HEK293 (cell line): ENCODE results near the gene APLP2.

Experiments used
- BCL11B ChIP-seq: fragments of 450-650 bp; formaldehyde crosslinking; IDR thresholded peaks from 2 replicates; pipeline ENCODE4 v1.5.1; 2016; ENCODE audit warnings: low read depth, missing biosample characterization, missing genetic modification characterization
- GFI1B ChIP-seq: fragments of 450-650 bp; formaldehyde crosslinking; IDR thresholded peaks from 2 replicates; pipeline ENCODE4 v1.5.1; 2016; ENCODE audit warnings: missing biosample characterization, missing genetic modification characterization
- RBAK ChIP-seq: fragments of 450-650 bp; formaldehyde crosslinking; IDR thresholded peaks from 2 replicates; pipeline ENCODE4 v1.5.1; 2016; ENCODE audit warnings: missing biosample characterization, missing genetic modification characterization
- TCF7L2 ChIP-seq: IDR thresholded peaks from 2 replicates; pipeline ENCODE4 v1.6.1; 2011; ENCODE audit warnings: low read depth, mild to moderate bottlenecking, inconsistent platforms, low read length, moderate library complexity, borderline replicate concordance
- ZBTB20 ChIP-seq: fragments of 450-650 bp; formaldehyde crosslinking; IDR thresholded peaks from 2 replicates; pipeline ENCODE4 v1.5.1; 2016; ENCODE audit warnings: missing biosample characterization, missing genetic modification characterization
- ZIC2 ChIP-seq: fragments of 450-650 bp; formaldehyde crosslinking; IDR thresholded peaks from 2 replicates; pipeline ENCODE4 v1.5.1; 2016; ENCODE audit warnings: missing biosample characterization, missing genetic modification characterization
- ZNF174 ChIP-seq: fragments of 450-650 bp; formaldehyde crosslinking; IDR thresholded peaks from 2 replicates; pipeline ENCODE4 v1.5.0; 2017; ENCODE audit warnings: missing biosample characterization, mild to moderate bottlenecking, missing genetic modification characterization
- ZNF335 ChIP-seq: fragments of 450-650 bp; formaldehyde crosslinking; conservative IDR thresholded peaks from 2 replicates; pipeline ENCODE4 v1.5.1; 2016; ENCODE audit warnings: missing biosample characterization, missing genetic modification characterization
- ZNF629 ChIP-seq: fragments of 450-650 bp; formaldehyde crosslinking; IDR thresholded peaks from 2 replicates; pipeline ENCODE4 v1.5.1; 2017; ENCODE audit warnings: missing biosample characterization, missing genetic modification characterization
- ZNF704 ChIP-seq: fragments of 450-650 bp; formaldehyde crosslinking; IDR thresholded peaks from 2 replicates; pipeline ENCODE4 v1.5.1; 2016; ENCODE audit warnings: missing biosample characterization, missing genetic modification characterization
- ZNF830 ChIP-seq: fragments of 450-650 bp; IDR thresholded peaks from 2 replicates; pipeline ENCODE4 v1.5.0; 2018; ENCODE audit warnings: missing biosample characterization, missing genetic modification characterization, low read depth, mild to moderate bottlenecking, moderate library complexity
- ZSCAN30 ChIP-seq: fragments of 450-650 bp; IDR thresholded peaks from 2 replicates; pipeline ENCODE4 v1.5.1; 2018; ENCODE audit warnings: missing biosample characterization, mild to moderate bottlenecking, missing genetic modification characterization, moderate library complexity
- TF ChIP-seq, protein P1 (sequence below): fragments of 450-650 bp; formaldehyde crosslinking; IDR thresholded peaks from 2 replicates; pipeline ENCODE4 v1.5.1; 2016; ENCODE audit warnings: missing biosample characterization, missing genetic modification characterization
- TF ChIP-seq, protein P2 (sequence below): fragments of 450-650 bp; formaldehyde crosslinking; IDR thresholded peaks from 2 replicates; pipeline ENCODE4 v1.5.1; 2016; ENCODE audit warnings: missing biosample characterization, missing genetic modification characterization

DNA sequence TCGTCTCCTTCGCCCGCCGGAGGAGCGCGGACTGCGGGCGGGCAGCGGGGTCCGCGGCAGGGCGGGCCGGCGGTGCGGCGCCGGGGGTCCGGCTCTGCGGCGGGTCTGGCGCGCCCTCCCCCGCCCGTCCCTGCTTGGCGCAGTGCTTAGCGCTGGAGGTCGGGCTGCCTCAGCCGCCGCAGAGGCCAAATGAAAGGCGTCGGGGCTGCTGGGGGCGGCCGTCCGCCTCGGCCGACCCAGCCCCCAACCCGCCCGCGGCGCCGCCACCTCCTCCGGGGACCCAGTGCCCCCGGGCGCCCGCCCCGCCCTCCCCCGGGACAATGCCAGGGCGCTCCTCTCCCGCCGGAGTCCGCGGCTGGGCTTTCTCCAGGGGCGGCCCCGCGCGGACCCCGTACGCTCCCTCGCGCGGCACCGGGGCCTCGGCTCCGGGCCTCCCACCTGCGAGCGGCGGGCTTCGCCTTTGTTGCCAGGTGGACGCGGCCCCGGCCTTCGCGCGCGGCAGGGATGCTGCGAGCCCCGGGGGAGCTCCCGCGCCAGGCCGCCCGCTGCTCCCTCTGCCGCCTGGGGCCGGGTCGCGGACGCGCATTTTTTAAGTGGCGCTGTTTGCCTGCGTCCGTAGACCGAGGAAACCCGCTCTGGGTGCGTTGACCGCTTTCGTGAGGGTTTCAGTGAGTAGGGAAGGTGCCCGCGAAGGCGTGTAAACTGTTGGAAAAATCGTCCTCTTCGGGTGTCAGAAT is 583 bp downstream of the APLP2 start:
- TF ChIP-seq, protein P1, sequence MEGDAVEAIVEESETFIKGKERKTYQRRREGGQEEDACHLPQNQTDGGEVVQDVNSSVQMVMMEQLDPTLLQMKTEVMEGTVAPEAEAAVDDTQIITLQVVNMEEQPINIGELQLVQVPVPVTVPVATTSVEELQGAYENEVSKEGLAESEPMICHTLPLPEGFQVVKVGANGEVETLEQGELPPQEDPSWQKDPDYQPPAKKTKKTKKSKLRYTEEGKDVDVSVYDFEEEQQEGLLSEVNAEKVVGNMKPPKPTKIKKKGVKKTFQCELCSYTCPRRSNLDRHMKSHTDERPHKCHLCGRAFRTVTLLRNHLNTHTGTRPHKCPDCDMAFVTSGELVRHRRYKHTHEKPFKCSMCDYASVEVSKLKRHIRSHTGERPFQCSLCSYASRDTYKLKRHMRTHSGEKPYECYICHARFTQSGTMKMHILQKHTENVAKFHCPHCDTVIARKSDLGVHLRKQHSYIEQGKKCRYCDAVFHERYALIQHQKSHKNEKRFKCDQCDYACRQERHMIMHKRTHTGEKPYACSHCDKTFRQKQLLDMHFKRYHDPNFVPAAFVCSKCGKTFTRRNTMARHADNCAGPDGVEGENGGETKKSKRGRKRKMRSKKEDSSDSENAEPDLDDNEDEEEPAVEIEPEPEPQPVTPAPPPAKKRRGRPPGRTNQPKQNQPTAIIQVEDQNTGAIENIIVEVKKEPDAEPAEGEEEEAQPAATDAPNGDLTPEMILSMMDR (tag by site-specific recombination) = peak; percentile 31; the same call in 1 of the 2 replicates
- TF ChIP-seq ZNF335 (tag by site-specific recombination) (no peak; the same call in 1 of the 2 replicates), ZNF629 (tag by site-specific recombination) (no peak), ZBTB20 (tag by site-specific recombination) (no peak), RBAK (tag by site-specific recombination) (no peak), ZSCAN30 (tag by site-specific recombination) (no peak), ZNF704 (tag by site-specific recombination) (no peak), GFI1B (tag by site-specific recombination) (no peak), ZNF174 (tag by site-specific recombination) (no peak), ZIC2 (tag by site-specific recombination) (peak; percentile 48), BCL11B (tag by site-specific recombination) (no peak), ZNF830 (tag by site-specific recombination) (no peak), TCF7L2 (no peak)
- TF ChIP-seq, protein P2, sequence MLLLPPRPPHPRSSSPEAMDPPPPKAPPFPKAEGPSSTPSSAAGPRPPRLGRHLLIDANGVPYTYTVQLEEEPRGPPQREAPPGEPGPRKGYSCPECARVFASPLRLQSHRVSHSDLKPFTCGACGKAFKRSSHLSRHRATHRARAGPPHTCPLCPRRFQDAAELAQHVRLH (tag by site-specific recombination) = no peak
